HepG2 (cell line): ENCODE data around the gene ECHS1. TPM values are rescaled to one million over a fixed set of nuclear protein-coding genes. Genes with fewer than 3 reads are reported as not detected.

ENCODE experiments used
- AKAP8 ChIP-seq: sonication (generic); formaldehyde crosslinking; IDR thresholded peaks from 2 replicates; pipeline ENCODE4 v1.5.1; 2020; ENCODE audit warnings: mild to moderate bottlenecking, missing genetic modification reagents
- CBX5 ChIP-seq: sonication (generic); formaldehyde crosslinking; IDR thresholded peaks from 2 replicates; pipeline ENCODE4 v1.4.0; 2020; ENCODE audit warnings: missing genetic modification reagents, borderline replicate concordance
- DMAP1 ChIP-seq: IDR thresholded peaks from 2 replicates; pipeline ENCODE4 v1.6.1; 2016
- IRX3 ChIP-seq: sonication (generic); formaldehyde crosslinking; IDR thresholded peaks from 2 replicates; pipeline ENCODE4 v1.8.1; 2023; ENCODE audit warnings: mild to moderate bottlenecking, low read depth, missing genetic modification reagents, borderline replicate concordance
- MEIS1 ChIP-seq: sonication (generic); formaldehyde crosslinking; IDR thresholded peaks from 2 replicates; pipeline ENCODE4 v1.9.0; 2021; ENCODE audit warnings: mild to moderate bottlenecking, missing genetic modification reagents, moderate library complexity, borderline replicate concordance
- PHF5A ChIP-seq: IDR thresholded peaks from one replicate; pipeline ENCODE4 v1.6.1; 2018; ENCODE audit warnings: low read depth, missing genetic modification reagents; ENCODE audit not compliant: unreplicated experiment
- SMARCC2 ChIP-seq: fragments of 450-650 bp; IDR thresholded peaks from 2 replicates; pipeline ENCODE4 v1.6.1; 2017; ENCODE audit warnings: antibody characterized with exemption, mild to moderate bottlenecking
- STAT5B ChIP-seq: sonication (generic); formaldehyde crosslinking; IDR thresholded peaks from 2 replicates; pipeline ENCODE4 v1.4.0; 2020; ENCODE audit warnings: missing genetic modification reagents
- TP53 ChIP-seq: sonication (generic); formaldehyde crosslinking; conservative IDR thresholded peaks from 2 replicates; pipeline ENCODE4 v1.4.0; 2020; ENCODE audit warnings: missing genetic modification reagents
- ZNF263 ChIP-seq: sonication (generic); formaldehyde crosslinking; IDR thresholded peaks from 2 replicates; pipeline ENCODE4 v1.4.0; 2020; ENCODE audit warnings: missing genetic modification reagents
- ZNF557 ChIP-seq: sonication (generic); formaldehyde crosslinking; IDR thresholded peaks from 2 replicates; pipeline ENCODE4 v1.4.0; 2020; ENCODE audit warnings: missing genetic modification reagents
- ZNF614 ChIP-seq: IDR thresholded peaks from 2 replicates; pipeline ENCODE4 v1.6.1; 2018; ENCODE audit warnings: missing biosample characterization, missing genetic modification reagents, inconsistent platforms, borderline replicate concordance
- ZNF674 ChIP-seq: sonication (generic); formaldehyde crosslinking; IDR thresholded peaks from 2 replicates; pipeline ENCODE4 v1.5.0; 2020; ENCODE audit warnings: low read depth, mild to moderate bottlenecking, missing genetic modification reagents
- polyA plus RNA-seq, 8 experiments: library from polyadenylated mRNA; depleted of rRNA in 3 of 8; stranded (reverse) in 7 of 8; unstranded in 1 of 8; fragments of >200 nt; fragmentation: Illumina TruSeq in 4 of 8; extraction: Trizol in 4 of 8; gene quantifications; 2 replicates each; pipeline versions ENCODE4 v1.2.1 to v1.2.3, GENCODE V29; 2011 to 2016; ENCODE audit warnings: low read depth in 4 of 8, missing spikeins in 1 of 8, mixed read lengths in 1 of 8; ENCODE audit not compliant: insufficient read depth in 1 of 8
- total RNA-seq, 5 experiments: library from RNA; depleted of rRNA; stranded (reverse); fragments of >200 nt; fragmentation: Illumina TruSeq; extraction: Trizol; gene quantifications; 2 replicates each; pipeline ENCODE4 v1.2.3, GENCODE V29; 2016; ENCODE audit warnings: low read depth in 1 of 5
- TF ChIP-seq, protein P1 (sequence below): sonication (generic); formaldehyde crosslinking; IDR thresholded peaks from 2 replicates; pipeline ENCODE4 v1.4.0; 2020; ENCODE audit warnings: missing genetic modification reagents
- TF ChIP-seq, protein P2 (sequence below): sonication (generic); formaldehyde crosslinking; IDR thresholded peaks from 2 replicates; pipeline ENCODE4 v1.4.0; 2020; ENCODE audit warnings: missing genetic modification reagents
- TF ChIP-seq, protein P3 (sequence below): IDR thresholded peaks from 2 replicates; pipeline ENCODE4 v1.6.1; 2016; ENCODE audit warnings: low read depth, missing genetic modification reagents, missing compliant biosample characterization
- TF ChIP-seq, protein P4 (sequence below): sonication (generic); formaldehyde crosslinking; conservative IDR thresholded peaks from 2 replicates; pipeline ENCODE4 v1.5.0; 2020; ENCODE audit warnings: missing genetic modification reagents
- TF ChIP-seq, protein P5 (sequence below): sonication (generic); formaldehyde crosslinking; IDR thresholded peaks from 2 replicates; pipeline ENCODE4 v1.4.0; 2020; ENCODE audit warnings: missing genetic modification reagents

Gene ECHS1
- total and polyA plus RNA-seq, 2 of the 13 experiments (the other 11 are each of a cell fraction or from before 2014, with no cell fraction given), result 32.7 to 195 TPM

DNA sequence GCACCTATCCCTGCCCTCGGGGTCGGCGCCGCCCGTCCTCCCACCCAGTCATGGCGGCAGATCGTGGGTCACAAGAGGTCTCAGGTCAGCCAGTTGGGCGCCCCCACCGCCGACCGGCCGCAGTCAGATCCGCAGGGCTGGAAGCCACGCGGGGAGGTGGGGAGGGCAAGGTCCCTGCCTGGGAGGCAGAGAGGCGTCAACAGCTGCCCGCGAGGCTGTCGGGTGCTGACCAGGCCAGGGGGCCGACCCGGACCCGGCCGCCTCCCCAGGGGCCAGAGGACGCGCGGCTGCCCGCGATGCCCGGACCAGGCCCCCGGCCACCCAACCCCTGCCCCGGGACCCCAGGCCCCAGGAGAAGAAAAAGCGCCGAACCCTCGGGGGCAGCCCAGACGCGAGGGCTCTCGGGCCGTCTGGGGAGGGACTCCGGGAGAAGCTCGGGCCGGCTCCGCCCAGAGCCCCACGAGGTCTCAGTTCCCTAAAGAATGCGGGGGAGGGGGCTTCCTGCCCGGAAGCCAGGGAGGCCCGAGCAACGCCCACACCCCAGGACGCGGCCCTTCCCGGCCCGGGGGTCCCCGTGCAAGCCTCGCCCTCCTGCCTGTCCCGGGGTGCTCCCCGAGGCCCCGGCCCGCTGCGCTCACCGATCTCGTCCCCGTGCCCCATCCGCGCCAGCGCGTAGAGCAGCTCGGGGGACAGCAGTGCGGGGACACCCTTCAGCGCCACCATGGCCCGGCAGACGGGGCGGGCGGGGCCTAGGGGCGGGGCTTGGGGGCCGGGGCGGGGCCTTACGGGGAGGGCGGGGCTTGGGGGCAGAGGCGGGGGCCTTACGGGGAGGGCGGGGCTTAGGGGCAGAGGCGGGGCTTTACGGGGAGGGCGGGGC is 15.6 kb downstream of the ECHS1 start, which contains the start of gene FUOM (continued):
- TF ChIP-seq, protein P1, sequence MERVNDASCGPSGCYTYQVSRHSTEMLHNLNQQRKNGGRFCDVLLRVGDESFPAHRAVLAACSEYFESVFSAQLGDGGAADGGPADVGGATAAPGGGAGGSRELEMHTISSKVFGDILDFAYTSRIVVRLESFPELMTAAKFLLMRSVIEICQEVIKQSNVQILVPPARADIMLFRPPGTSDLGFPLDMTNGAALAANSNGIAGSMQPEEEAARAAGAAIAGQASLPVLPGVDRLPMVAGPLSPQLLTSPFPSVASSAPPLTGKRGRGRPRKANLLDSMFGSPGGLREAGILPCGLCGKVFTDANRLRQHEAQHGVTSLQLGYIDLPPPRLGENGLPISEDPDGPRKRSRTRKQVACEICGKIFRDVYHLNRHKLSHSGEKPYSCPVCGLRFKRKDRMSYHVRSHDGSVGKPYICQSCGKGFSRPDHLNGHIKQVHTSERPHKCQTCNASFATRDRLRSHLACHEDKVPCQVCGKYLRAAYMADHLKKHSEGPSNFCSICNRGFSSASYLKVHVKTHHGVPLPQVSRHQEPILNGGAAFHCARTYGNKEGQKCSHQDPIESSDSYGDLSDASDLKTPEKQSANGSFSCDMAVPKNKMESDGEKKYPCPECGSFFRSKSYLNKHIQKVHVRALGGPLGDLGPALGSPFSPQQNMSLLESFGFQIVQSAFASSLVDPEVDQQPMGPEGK (CRISPR knock-in tag), result peak; percentile 52
- TF ChIP-seq ZNF263 (CRISPR knock-in tag) (peak; percentile 86), IRX3 (peak; percentile 41; the same call in 1 of the 2 replicates), PHF5A (CRISPR knock-in tag) (no peak), MEIS1 (no peak), AKAP8 (CRISPR knock-in tag) (no peak), STAT5B (CRISPR knock-in tag) (0 out of 2 replicates have a peak, but pooled peaks have one; percentile 44), DMAP1 (CRISPR knock-in tag) (peak; percentile 64), ZNF557 (CRISPR knock-in tag) (no peak), CBX5 (CRISPR knock-in tag) (no peak), SMARCC2 (no peak), TP53 (CRISPR knock-in tag) (no peak), ZNF614 (no peak), ZNF674 (CRISPR knock-in tag) (0 out of 2 replicates have a peak, but pooled peaks have one; percentile 17)
- TF ChIP-seq, protein P2, sequence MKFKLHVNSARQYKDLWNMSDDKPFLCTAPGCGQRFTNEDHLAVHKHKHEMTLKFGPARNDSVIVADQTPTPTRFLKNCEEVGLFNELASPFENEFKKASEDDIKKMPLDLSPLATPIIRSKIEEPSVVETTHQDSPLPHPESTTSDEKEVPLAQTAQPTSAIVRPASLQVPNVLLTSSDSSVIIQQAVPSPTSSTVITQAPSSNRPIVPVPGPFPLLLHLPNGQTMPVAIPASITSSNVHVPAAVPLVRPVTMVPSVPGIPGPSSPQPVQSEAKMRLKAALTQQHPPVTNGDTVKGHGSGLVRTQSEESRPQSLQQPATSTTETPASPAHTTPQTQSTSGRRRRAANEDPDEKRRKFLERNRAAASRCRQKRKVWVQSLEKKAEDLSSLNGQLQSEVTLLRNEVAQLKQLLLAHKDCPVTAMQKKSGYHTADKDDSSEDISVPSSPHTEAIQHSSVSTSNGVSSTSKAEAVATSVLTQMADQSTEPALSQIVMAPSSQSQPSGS (CRISPR knock-in tag), result no peak
- TF ChIP-seq, protein P3, sequence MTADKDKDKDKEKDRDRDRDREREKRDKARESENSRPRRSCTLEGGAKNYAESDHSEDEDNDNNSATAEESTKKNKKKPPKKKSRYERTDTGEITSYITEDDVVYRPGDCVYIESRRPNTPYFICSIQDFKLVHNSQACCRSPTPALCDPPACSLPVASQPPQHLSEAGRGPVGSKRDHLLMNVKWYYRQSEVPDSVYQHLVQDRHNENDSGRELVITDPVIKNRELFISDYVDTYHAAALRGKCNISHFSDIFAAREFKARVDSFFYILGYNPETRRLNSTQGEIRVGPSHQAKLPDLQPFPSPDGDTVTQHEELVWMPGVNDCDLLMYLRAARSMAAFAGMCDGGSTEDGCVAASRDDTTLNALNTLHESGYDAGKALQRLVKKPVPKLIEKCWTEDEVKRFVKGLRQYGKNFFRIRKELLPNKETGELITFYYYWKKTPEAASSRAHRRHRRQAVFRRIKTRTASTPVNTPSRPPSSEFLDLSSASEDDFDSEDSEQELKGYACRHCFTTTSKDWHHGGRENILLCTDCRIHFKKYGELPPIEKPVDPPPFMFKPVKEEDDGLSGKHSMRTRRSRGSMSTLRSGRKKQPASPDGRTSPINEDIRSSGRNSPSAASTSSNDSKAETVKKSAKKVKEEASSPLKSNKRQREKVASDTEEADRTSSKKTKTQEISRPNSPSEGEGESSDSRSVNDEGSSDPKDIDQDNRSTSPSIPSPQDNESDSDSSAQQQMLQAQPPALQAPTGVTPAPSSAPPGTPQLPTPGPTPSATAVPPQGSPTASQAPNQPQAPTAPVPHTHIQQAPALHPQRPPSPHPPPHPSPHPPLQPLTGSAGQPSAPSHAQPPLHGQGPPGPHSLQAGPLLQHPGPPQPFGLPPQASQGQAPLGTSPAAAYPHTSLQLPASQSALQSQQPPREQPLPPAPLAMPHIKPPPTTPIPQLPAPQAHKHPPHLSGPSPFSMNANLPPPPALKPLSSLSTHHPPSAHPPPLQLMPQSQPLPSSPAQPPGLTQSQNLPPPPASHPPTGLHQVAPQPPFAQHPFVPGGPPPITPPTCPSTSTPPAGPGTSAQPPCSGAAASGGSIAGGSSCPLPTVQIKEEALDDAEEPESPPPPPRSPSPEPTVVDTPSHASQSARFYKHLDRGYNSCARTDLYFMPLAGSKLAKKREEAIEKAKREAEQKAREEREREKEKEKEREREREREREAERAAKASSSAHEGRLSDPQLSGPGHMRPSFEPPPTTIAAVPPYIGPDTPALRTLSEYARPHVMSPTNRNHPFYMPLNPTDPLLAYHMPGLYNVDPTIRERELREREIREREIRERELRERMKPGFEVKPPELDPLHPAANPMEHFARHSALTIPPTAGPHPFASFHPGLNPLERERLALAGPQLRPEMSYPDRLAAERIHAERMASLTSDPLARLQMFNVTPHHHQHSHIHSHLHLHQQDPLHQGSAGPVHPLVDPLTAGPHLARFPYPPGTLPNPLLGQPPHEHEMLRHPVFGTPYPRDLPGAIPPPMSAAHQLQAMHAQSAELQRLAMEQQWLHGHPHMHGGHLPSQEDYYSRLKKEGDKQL (CRISPR knock-in tag), result no peak
- TF ChIP-seq, protein P4, sequence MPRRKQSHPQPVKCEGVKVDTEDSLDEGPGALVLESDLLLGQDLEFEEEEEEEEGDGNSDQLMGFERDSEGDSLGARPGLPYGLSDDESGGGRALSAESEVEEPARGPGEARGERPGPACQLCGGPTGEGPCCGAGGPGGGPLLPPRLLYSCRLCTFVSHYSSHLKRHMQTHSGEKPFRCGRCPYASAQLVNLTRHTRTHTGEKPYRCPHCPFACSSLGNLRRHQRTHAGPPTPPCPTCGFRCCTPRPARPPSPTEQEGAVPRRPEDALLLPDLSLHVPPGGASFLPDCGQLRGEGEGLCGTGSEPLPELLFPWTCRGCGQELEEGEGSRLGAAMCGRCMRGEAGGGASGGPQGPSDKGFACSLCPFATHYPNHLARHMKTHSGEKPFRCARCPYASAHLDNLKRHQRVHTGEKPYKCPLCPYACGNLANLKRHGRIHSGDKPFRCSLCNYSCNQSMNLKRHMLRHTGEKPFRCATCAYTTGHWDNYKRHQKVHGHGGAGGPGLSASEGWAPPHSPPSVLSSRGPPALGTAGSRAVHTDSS (CRISPR knock-in tag), result no peak
- TF ChIP-seq, protein P5, sequence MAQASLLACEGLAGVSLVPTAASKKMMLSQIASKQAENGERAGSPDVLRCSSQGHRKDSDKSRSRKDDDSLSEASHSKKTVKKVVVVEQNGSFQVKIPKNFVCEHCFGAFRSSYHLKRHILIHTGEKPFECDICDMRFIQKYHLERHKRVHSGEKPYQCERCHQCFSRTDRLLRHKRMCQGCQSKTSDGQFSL (CRISPR knock-in tag), result no peak
